ENCODE measurements around the gene TPSB2.
"Not testable (repeated sequence)": the region's sequence is repeated elsewhere in the genome, so short reads cannot be mapped to it uniquely, and the experiment has no call there.

- TF ChIP-seq CTCF (conservative IDR thresholded peaks at IDR 0.05; ENCODE audit: low read depth, low read length); EZH2 (IDR thresholded peaks at IDR 0.05; ENCODE audit: low read length, unreplicated experiment); EZH2phosphoT487 (IDR thresholded peaks at IDR 0.05; ENCODE audit: borderline replicate concordance, low read length): not testable (repeated sequence)
Observed at GRCh38 chr16:1271724-1272413, 41.9 kb upstream of the TPSB2 start.
